ENCODE data around the gene CYSTM1. TPM values are rescaled to one million over a fixed set of nuclear protein-coding genes. Genes with fewer than 3 reads are reported as not detected.

CYSTM1 gene
- total RNA-seq, 4 donors from 2014 or later = 304 to 593 (median 336) TPM

GRCh38 chr5:140130949-140131733 is 43.8 kb upstream of the CYSTM1 start:
- intact Hi-C loops (cut with DNase I; ENCODE audit: low total_unique reads) = no loop called here
- no peak overlapping the region for H3K4me3 ChIP-seq
- no peaks in the 10 kb centered on the region for H3K27me3 ChIP-seq
- H3K36me3 ChIP-seq = no peaks in the 10 kb centered on the region
- H3K9me3 ChIP-seq = no peaks in the 10 kb centered on the region
- no peak overlapping the region for H3K27ac ChIP-seq
- H3K4me1 ChIP-seq = peaks cover 22 to 34% of the 10 kb centered on the region in 2 donors
- DNase-seq (no peak), ATAC-seq (no peak)
- TF ChIP-seq POLR2A (IDR thresholded peaks at IDR 0.05) (no peak), CTCF (IDR thresholded peaks at IDR 0.05 in 4 of 5, conservative IDR thresholded peaks at IDR 0.05 in 1 of 5) (no peak)
- in situ Hi-C loops (cut with MboI; ENCODE audit: low sequenced_read_pairs in 4 of 4) = loop anchor here in 1 of 4 donors (10.0 kb wide), 1 partner anchor 46 kb away; no protein-coding TSS in a partner anchor

- no peak for DNase-seq
- intact Hi-C loops (cut with DNase I; ENCODE audit: low total_unique reads) (no loop called here), in situ Hi-C loops (cut with MboI; ENCODE audit: low sequenced_read_pairs in 4 of 4) (loop anchor here in 1 of 4 donors (10.0 kb wide), 1 partner anchor 47 kb away; no protein-coding TSS in a partner anchor)
- ATAC-seq = peak in 1 of 2 donors; percentile 19
- peak overlapping the region in 1 of 4 donors; percentile 3 for H3K27ac ChIP-seq
- no peaks in the 10 kb centered on the region for H3K9me3 ChIP-seq
- H3K27me3 ChIP-seq = no peaks in the 10 kb centered on the region
- peaks cover 26 to 28% of the 10 kb centered on the region in 2 donors for H3K4me1 ChIP-seq
- no peak overlapping the region for H3K4me3 ChIP-seq
- H3K36me3 ChIP-seq = no peaks in the 10 kb centered on the region
- TF ChIP-seq POLR2A (IDR thresholded peaks at IDR 0.05) = no peak
- no peak for TF ChIP-seq CTCF (IDR thresholded peaks at IDR 0.05 in 4 of 5, conservative IDR thresholded peaks at IDR 0.05 in 1 of 5)
Observed at GRCh38 chr5:140131967-140132409, 43.0 kb upstream of the CYSTM1 start.

- DNase-seq (no peak), ATAC-seq (no peak)
- H3K4me1 ChIP-seq = peaks cover 26 to 28% of the 10 kb centered on the region in 2 donors
- H3K27me3 ChIP-seq = no peaks in the 10 kb centered on the region
- no peaks in the 10 kb centered on the region for H3K36me3 ChIP-seq
- in situ Hi-C loops (cut with MboI; ENCODE audit: low sequenced_read_pairs in 4 of 4) = loop anchor here in 1 of 4 donors (10.0 kb wide), 1 partner anchor 49 kb away; no protein-coding TSS in a partner anchor
- no peaks in the 10 kb centered on the region for H3K9me3 ChIP-seq
- H3K4me3 ChIP-seq = no peak overlapping the region
- no peak overlapping the region for H3K27ac ChIP-seq
- no peak for TF ChIP-seq CTCF (IDR thresholded peaks at IDR 0.05 in 4 of 5, conservative IDR thresholded peaks at IDR 0.05 in 1 of 5)
- no peak for TF ChIP-seq POLR2A (IDR thresholded peaks at IDR 0.05)
- intact Hi-C loops (cut with DNase I; ENCODE audit: low total_unique reads) = no loop called here
Observed at GRCh38 chr5:140133514-140134167, 41.3 kb upstream of the CYSTM1 start.

GRCh38 chr5:140134277-140134935 is 40.6 kb upstream of the CYSTM1 start:
- in situ Hi-C loops (cut with MboI; ENCODE audit: low sequenced_read_pairs in 4 of 4) = loop anchor here in 1 of 4 donors (10.0 kb wide), 1 partner anchor 50 kb away; no protein-coding TSS in a partner anchor
- no peak for ATAC-seq
- no peak for TF ChIP-seq CTCF (IDR thresholded peaks at IDR 0.05 in 4 of 5, conservative IDR thresholded peaks at IDR 0.05 in 1 of 5)
- no peak for TF ChIP-seq POLR2A (IDR thresholded peaks at IDR 0.05)

More at GRCh38 chr5:140134277-140134935, 40.6 kb upstream of the CYSTM1 start:
- intact Hi-C loops (cut with DNase I; ENCODE audit: low total_unique reads) = no loop called here
- no peak for DNase-seq
- H3K36me3 ChIP-seq = no peaks in the 10 kb centered on the region
- H3K4me3 ChIP-seq = no peak overlapping the region
- H3K9me3 ChIP-seq = no peaks in the 10 kb centered on the region
- peaks cover 26 to 28% of the 10 kb centered on the region in 2 donors for H3K4me1 ChIP-seq
- H3K27me3 ChIP-seq = no peaks in the 10 kb centered on the region
- no peak overlapping the region for H3K27ac ChIP-seq
